ENCODE results near the gene ANAPC7.

GRCh38 chr12:110451263-110451662 lies 47.8 kb upstream of the ANAPC7 start:
- TF ChIP-seq GATA2 (IDR thresholded peaks at IDR 0.05; ENCODE audit: low read depth, low read length), result no peak
- no peak for TF ChIP-seq GATA3 (IDR thresholded peaks at IDR 0.05; ENCODE audit: low read depth, low read length)

Measured in SH-SY5Y (cell line).